Uterus (tissue), 4 donors: ENCODE measurements around the gene BDKRB1. TPM values are rescaled to one million over a fixed set of nuclear protein-coding genes. Genes with fewer than 3 reads are reported as not detected.
"Not testable (repeated sequence)": the region's sequence is repeated elsewhere in the genome, so short reads cannot be mapped to it uniquely, and the experiment has no call there.

Source experiments
- DNase-seq, 2 donors: peaks; one replicate each; pipeline ENCODE4 v3.0.0-alpha.2; 2019 to 2020
- H3K27ac ChIP-seq, 2 donors: fragments of 200-600 bp; sonication (generic); 1 replicate in 1 of 2; 2 replicates in 1 of 2; pipeline ENCODE4 v1.5.1; 2016 to 2018
- H3K27me3 ChIP-seq, 2 donors: fragments of 200-600 bp; sonication (generic); one replicate each; pipeline ENCODE4 v1.5.1; 2018 to 2019; ENCODE audit warnings: control low read depth in 1 of 2
- H3K36me3 ChIP-seq, 2 donors: fragments of 200-600 bp; sonication (generic); one replicate each; pipeline ENCODE4 v1.5.1; 2019; ENCODE audit warnings: control low read depth in 1 of 2
- H3K4me1 ChIP-seq, 2 donors: fragments of 200-600 bp; sonication (generic); one replicate each; pipeline ENCODE4 v1.5.1; 2018 to 2019; ENCODE audit warnings: control low read depth in 1 of 2
- H3K4me3 ChIP-seq, 2 donors: fragments of 200-600 bp; sonication (generic); 1 replicate in 1 of 2; 2 replicates in 1 of 2; pipeline ENCODE4 v1.5.1; 2018 to 2019; ENCODE audit warnings: mild to moderate bottlenecking in 1 of 2
- H3K9me3 ChIP-seq, 2 donors: fragments of 200-600 bp; sonication (generic); one replicate each; pipeline ENCODE4 v1.5.1; 2019; ENCODE audit warnings: control low read depth in 1 of 2
- POLR2A ChIP-seq, 2 donors: fragments of 450-650 bp; IDR thresholded peaks; one replicate each; pipeline ENCODE4 v1.6.1; 2016; ENCODE audit warnings: antibody characterized with exemption in 2 of 2, mild to moderate bottlenecking in 1 of 2, moderate library complexity in 1 of 2
- intact Hi-C: fragments of 100-400 bp; cut with DNase I; formaldehyde crosslinking; loops from one replicate; pipeline ENCODE4 v1.15.1; 2023; ENCODE audit warnings: low total_unique reads
- total RNA-seq, 4 donors: library from RNA; depleted of rRNA in 3 of 4; stranded (reverse); fragments of >200 nt in 3 of 4; gene quantifications; one replicate each; pipeline versions ENCODE4 v1.1.0 to v1.2.4, GENCODE V29; 2014 to 2023
- TF ChIP-seq, protein P1 (sequence below), 4 experiments: fragments of 200-600 bp in 2 of 4; fragments of 450-650 bp in 2 of 4; sonication (generic) in 2 of 4; IDR thresholded peaks; one replicate each; pipeline ENCODE4 v1.5.1; 2016 to 2019; ENCODE audit warnings: antibody characterized with exemption in 4 of 4, mild to moderate bottlenecking in 2 of 4, moderate library complexity in 1 of 4
- donor health status: DM: yes; HTN: yes; CAD: no.

The BDKRB1 gene
- total RNA-seq, 4 donors from 2014 or later: 0.83 to 3.7 TPM; not detected in 2

DNA sequence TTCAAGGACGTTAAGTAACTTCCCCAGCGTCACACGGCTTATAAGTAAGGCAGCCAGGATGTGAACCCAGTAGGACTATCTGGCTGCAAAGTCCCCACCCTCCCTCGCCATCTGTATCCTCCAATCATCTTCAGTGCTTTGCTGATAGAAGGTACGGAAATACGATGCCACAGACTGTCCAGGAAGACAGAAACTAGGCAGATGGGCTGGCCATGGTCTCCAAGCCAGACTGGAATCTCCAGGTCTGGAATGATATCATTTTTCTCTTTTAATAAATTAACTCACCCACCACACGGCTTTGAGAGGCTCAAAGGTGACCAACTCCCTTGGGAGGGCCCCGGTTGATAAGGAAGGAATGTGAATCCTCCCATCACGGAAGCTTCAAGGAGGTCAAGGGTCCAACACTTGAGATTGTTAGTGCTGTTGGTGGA, 16.3 kb upstream of the BDKRB1 start:
- no peak overlapping the region for H3K27ac ChIP-seq
- intact Hi-C loops: no loop called here
- DNase-seq: no peak
- H3K36me3 ChIP-seq: no peaks in the 10 kb centered on the region
- H3K9me3 ChIP-seq: no peaks in the 10 kb centered on the region
- no peaks in the 10 kb centered on the region for H3K4me1 ChIP-seq
- H3K27me3 ChIP-seq: no peaks in the 10 kb centered on the region
- TF ChIP-seq POLR2A (IDR thresholded peaks at IDR 0.05): no peak
- TF ChIP-seq, protein P1, sequence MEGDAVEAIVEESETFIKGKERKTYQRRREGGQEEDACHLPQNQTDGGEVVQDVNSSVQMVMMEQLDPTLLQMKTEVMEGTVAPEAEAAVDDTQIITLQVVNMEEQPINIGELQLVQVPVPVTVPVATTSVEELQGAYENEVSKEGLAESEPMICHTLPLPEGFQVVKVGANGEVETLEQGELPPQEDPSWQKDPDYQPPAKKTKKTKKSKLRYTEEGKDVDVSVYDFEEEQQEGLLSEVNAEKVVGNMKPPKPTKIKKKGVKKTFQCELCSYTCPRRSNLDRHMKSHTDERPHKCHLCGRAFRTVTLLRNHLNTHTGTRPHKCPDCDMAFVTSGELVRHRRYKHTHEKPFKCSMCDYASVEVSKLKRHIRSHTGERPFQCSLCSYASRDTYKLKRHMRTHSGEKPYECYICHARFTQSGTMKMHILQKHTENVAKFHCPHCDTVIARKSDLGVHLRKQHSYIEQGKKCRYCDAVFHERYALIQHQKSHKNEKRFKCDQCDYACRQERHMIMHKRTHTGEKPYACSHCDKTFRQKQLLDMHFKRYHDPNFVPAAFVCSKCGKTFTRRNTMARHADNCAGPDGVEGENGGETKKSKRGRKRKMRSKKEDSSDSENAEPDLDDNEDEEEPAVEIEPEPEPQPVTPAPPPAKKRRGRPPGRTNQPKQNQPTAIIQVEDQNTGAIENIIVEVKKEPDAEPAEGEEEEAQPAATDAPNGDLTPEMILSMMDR (IDR thresholded peaks at IDR 0.05): no peak
- no peak overlapping the region for H3K4me3 ChIP-seq

DNA sequence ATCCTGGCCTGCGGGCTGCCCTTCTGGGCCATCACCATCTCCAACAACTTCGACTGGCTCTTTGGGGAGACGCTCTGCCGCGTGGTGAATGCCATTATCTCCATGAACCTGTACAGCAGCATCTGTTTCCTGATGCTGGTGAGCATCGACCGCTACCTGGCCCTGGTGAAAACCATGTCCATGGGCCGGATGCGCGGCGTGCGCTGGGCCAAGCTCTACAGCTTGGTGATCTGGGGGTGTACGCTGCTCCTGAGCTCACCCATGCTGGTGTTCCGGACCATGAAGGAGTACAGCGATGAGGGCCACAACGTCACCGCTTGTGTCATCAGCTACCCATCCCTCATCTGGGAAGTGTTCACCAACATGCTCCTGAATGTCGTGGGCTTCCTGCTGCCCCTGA, 15.4 kb upstream of the BDKRB1 start:
- TF ChIP-seq, protein P1 (IDR thresholded peaks at IDR 0.05): no peak
- no peak for TF ChIP-seq POLR2A (IDR thresholded peaks at IDR 0.05)
- no peak for DNase-seq
- Histone ChIP-seq H3K9me3 (no peaks in the 10 kb centered on the region), H3K36me3 (no peaks in the 10 kb centered on the region), H3K4me1 (no peaks in the 10 kb centered on the region), H3K27me3 (no peaks in the 10 kb centered on the region), H3K27ac (no peak overlapping the region), H3K4me3 (no peak overlapping the region)
- intact Hi-C loops: no loop called here

DNA sequence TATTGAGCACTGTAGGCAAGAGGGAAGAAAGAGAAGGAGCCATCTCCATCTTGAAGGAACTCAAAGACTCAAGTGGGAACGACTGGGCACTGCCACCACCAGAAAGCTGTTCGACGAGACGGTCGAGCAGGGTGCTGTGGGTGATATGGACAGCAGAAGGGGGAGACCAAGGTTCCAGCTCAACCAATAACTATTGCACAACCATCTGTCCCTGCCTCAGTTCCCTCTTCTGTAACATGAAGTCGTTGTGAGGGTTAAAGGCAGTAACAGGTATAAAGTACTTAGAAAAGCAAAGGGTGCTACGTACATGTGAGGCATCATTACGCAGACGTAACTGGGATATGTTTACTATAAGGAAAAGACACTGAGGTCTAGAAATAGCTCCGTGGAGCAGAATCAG, 13.9 kb upstream of the BDKRB1 start:
- no peak for TF ChIP-seq POLR2A (IDR thresholded peaks at IDR 0.05)
- TF ChIP-seq, protein P1 (IDR thresholded peaks at IDR 0.05): no peak
- intact Hi-C loops: no loop called here
- H3K4me3 ChIP-seq: no peak overlapping the region
- H3K27ac ChIP-seq: no peak overlapping the region
- no peaks in the 10 kb centered on the region for H3K36me3 ChIP-seq
- H3K4me1 ChIP-seq: no peaks in the 10 kb centered on the region
- H3K27me3 ChIP-seq: no peaks in the 10 kb centered on the region
- H3K9me3 ChIP-seq: no peaks in the 10 kb centered on the region
- no peak for DNase-seq

DNA sequence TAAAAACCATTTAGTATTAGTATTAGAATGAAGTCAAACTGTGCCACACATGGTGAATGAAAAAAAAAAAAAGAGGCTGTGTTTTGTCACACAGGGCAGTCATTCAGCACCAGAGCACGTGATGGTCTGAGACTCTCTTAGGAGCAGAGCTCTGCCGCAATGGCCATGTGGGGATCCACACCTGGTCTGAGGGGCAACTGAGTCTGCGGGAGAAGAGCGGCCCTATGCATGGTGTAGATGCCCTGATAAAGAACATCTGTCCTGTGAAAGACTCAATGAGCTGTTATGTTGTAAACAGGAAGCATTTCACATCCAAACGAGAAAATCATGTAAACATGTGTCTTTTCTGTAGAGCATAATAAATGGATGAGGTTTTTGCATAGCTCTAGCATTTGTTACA, 12.2 kb upstream of the BDKRB1 start:
- no peak for DNase-seq

DNA sequence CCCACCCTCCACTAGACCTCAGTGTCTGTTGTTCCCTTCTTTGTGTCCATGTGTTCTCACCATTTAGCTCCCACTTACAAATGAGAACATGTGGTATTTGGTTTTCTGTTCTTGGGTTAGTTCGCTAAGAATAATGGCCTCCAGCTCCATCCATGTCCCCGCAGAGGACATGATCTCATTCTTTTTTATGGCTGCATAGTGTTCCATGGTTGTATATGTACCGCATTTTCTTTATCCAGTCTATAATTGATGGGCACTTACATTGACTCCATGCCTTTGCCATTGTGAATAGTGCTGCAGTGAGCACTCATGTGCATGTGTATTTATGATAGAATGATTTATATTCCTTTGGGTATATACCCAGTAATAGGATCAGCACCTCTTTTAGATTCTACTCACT, 10.9 kb upstream of the BDKRB1 start:
- intact Hi-C loops: not testable (repeated sequence)

More for the DNA sequence above, 12.2 kb upstream of the BDKRB1 start:
- no peaks in the 10 kb centered on the region for H3K9me3 ChIP-seq
- no peak overlapping the region for H3K4me3 ChIP-seq
- no peaks in the 10 kb centered on the region for H3K27me3 ChIP-seq
- no peaks in the 10 kb centered on the region for H3K4me1 ChIP-seq
- H3K27ac ChIP-seq: no peak overlapping the region
- TF ChIP-seq, protein P1 (IDR thresholded peaks at IDR 0.05): no peak
- intact Hi-C loops: no loop called here
- no peaks in the 10 kb centered on the region for H3K36me3 ChIP-seq

More for the DNA sequence above, 10.9 kb upstream of the BDKRB1 start:
- H3K27me3 ChIP-seq, H3K36me3 ChIP-seq, H3K4me3 ChIP-seq, H3K4me1 ChIP-seq, DNase-seq, H3K9me3 ChIP-seq, H3K27ac ChIP-seq: not testable (repeated sequence)
